ENCODE results near the gene RFTN1. TPM values are rescaled to one million over a fixed set of nuclear protein-coding genes. Genes with fewer than 3 reads are reported as not detected.

RFTN1 gene
- total and polyA plus RNA-seq, 2 donors (not counting 1 experiment from before 2014, with no cell fraction given), result 32.4 to 156 TPM

DNA sequence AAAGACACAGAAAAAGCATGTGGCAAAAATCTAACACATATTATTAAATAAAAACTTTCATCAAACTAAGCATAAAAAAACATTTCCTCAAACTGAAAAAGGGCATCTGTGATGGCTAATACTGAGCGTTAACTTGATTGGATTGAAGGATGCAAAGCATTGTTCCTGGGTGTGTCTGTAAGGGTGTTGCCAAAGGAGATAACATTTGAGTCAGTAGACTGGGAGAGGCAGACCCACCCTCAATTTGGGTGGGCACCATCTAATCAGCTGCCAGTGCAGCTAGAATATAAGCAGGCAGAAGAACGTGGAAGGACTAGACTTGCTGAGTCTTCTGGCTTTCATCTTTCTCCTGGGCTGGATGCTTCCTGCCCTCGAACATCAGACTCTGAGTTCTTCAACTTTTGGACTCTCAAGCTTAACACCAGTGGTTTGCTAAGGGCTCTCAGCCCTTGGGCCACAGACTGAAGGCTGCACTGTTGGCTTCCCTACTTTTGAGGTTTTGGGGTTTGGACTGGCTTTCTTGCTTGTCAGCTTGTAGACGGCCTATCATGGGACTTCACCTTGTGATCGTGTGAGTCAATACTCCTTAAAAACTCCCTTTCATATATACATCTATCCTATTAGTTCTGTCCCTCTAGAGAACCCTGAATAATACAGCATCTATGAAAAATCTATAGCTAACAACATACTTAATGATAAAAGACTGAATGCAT lies 46.3 kb upstream of the RFTN1 start:
- H3K27ac ChIP-seq (ENCODE audit: low read length in 2 of 2), result no peak overlapping the region
- H3K4me1 Mint-ChIP-seq, result no peaks in the 10 kb centered on the region
- no peak overlapping the region for H3K4me3 ChIP-seq (ENCODE audit: control extremely low read depth in 1 of 5, extremely low read depth in 1 of 5, insufficient read depth in 1 of 5, low read depth in 2 of 5, low read length in 4 of 5)
- CTCF ChIA-PET, result no interaction called here
- H3K27me3 Mint-ChIP-seq, result peaks cover 3% of the 10 kb centered on the region
- H3K36me3 ChIP-seq (replicated peaks in 1 of 2; ENCODE audit: control extremely low read depth in 1 of 2, control insufficient read depth in 1 of 2, extremely low read depth in 1 of 2, insufficient read depth in 2 of 2, low read length in 1 of 2), result no peaks in the 10 kb centered on the region
- no peaks in the 10 kb centered on the region for H3K4me1 ChIP-seq (ENCODE audit: control insufficient read depth in 2 of 2, insufficient read depth in 2 of 2, low read length in 2 of 2)
- no peak overlapping the region for H2AFZ ChIP-seq (ENCODE audit: insufficient read depth, low read depth, low read length, poor library complexity, severe bottlenecking)
- POLR2A ChIA-PET, result no interaction called here
- H3K4me3 Mint-ChIP-seq, result no peak overlapping the region
- no peaks in the 10 kb centered on the region for H3K9me3 Mint-ChIP-seq (ENCODE audit: insufficient read depth)
- no peak for ATAC-seq (ENCODE audit: low read depth)
- DNase-seq, result no peak
- TF ChIP-seq CTCF (IDR thresholded peaks at IDR 0.05) (no peak), EZH2 (IDR thresholded peaks at IDR 0.05; ENCODE audit: borderline replicate concordance, insufficient read depth, low read depth, low read length, poor library complexity, severe bottlenecking) (no peak)
- no peak overlapping the region for H3K9ac ChIP-seq (ENCODE audit: low read length)
- no peaks in the 10 kb centered on the region for H3K79me2 ChIP-seq (ENCODE audit: control insufficient read depth, insufficient read depth, low read length)
- H4K20me1 ChIP-seq (ENCODE audit: control insufficient read depth, insufficient read depth, low read length, poor library complexity, severe bottlenecking), result no peaks in the 10 kb centered on the region
- WGBS (ENCODE audit: insufficient coverage), result 72% methylated on average over 2 of the region's 5 CpGs
- intact Hi-C loops (cut with micrococcal nuclease), result no loop called here
- H3K27me3 ChIP-seq (replicated peaks in 1 of 4; ENCODE audit: control extremely low read depth in 1 of 4, control insufficient read depth in 3 of 4, insufficient read depth in 4 of 4, low read length in 3 of 4), result no peaks in the 10 kb centered on the region
- peaks cover 0 to 2% (median 0%) of the 10 kb centered on the region in 3 donors for H3K9me3 ChIP-seq (ENCODE audit: control extremely low read depth in 1 of 3, control insufficient read depth in 2 of 3, insufficient read depth in 1 of 3, low read length in 2 of 3)
- no peak overlapping the region for H3K27ac Mint-ChIP-seq
- H3K4me2 ChIP-seq (replicated peaks; ENCODE audit: low read depth, low read length, poor library complexity, severe bottlenecking), result no peak overlapping the region

GRCh38 chr3:16554126-16554525 lies 40.6 kb upstream of the RFTN1 start:
- WGBS (ENCODE audit: insufficient coverage), result 89% methylated on average over 4 of the region's 4 CpGs
- Histone ChIP-seq H4K20me1 (ENCODE audit: control insufficient read depth, insufficient read depth, low read length, poor library complexity, severe bottlenecking) (no peaks in the 10 kb centered on the region), H2AFZ (ENCODE audit: insufficient read depth, low read depth, low read length, poor library complexity, severe bottlenecking) (no peak overlapping the region), H3K79me2 (ENCODE audit: control insufficient read depth, insufficient read depth, low read length) (no peaks in the 10 kb centered on the region), H3K4me1 (ENCODE audit: control insufficient read depth in 2 of 2, insufficient read depth in 2 of 2, low read length in 2 of 2) (peaks cover 0 to 3% of the 10 kb centered on the region in 2 donors), H3K4me3 (ENCODE audit: control extremely low read depth in 1 of 5, extremely low read depth in 1 of 5, insufficient read depth in 1 of 5, low read depth in 2 of 5, low read length in 4 of 5) (no peak overlapping the region), H3K27ac (ENCODE audit: low read length in 2 of 2) (no peak overlapping the region), H3K27me3 (replicated peaks in 1 of 4; ENCODE audit: control extremely low read depth in 1 of 4, control insufficient read depth in 3 of 4, insufficient read depth in 4 of 4, low read length in 3 of 4) (no peaks in the 10 kb centered on the region), H3K9me3 (ENCODE audit: control extremely low read depth in 1 of 3, control insufficient read depth in 2 of 3, insufficient read depth in 1 of 3, low read length in 2 of 3) (no peaks in the 10 kb centered on the region), H3K36me3 (replicated peaks in 1 of 2; ENCODE audit: control extremely low read depth in 1 of 2, control insufficient read depth in 1 of 2, extremely low read depth in 1 of 2, insufficient read depth in 2 of 2, low read length in 1 of 2) (no peaks in the 10 kb centered on the region), H3K4me2 (replicated peaks; ENCODE audit: low read depth, low read length, poor library complexity, severe bottlenecking) (no peak overlapping the region), H3K9ac (ENCODE audit: low read length) (no peak overlapping the region)
- H3K27ac Mint-ChIP-seq, result no peak overlapping the region
- no peak for ATAC-seq (ENCODE audit: low read depth)
- no peak for TF ChIP-seq EZH2 (IDR thresholded peaks at IDR 0.05; ENCODE audit: borderline replicate concordance, insufficient read depth, low read depth, low read length, poor library complexity, severe bottlenecking)
- TF ChIP-seq CTCF (IDR thresholded peaks at IDR 0.05), result no peak
- ChIA-PET POLR2A (no interaction called here), CTCF (interaction anchor here (0.8 to 8.0 kb wide), 5 partner anchors 134 to 625 kb away, joined by 3 to 220 read pairs (median 4); no protein-coding TSS in a partner anchor)
- H3K27me3 Mint-ChIP-seq, result no peaks in the 10 kb centered on the region
- intact Hi-C loops (cut with micrococcal nuclease), result no loop called here
- H3K4me3 Mint-ChIP-seq, result no peak overlapping the region
- no peaks in the 10 kb centered on the region for H3K9me3 Mint-ChIP-seq (ENCODE audit: insufficient read depth)
- no peak for DNase-seq
- peaks cover 2% of the 10 kb centered on the region for H3K4me1 Mint-ChIP-seq
